GM12801 (cell line): ENCODE data around the gene SMIM9.

Experiments
- CTCF ChIP-seq: IDR thresholded peaks from one replicate; pipeline ENCODE4 v1.5.1; 2011; ENCODE audit warnings: control low read depth; ENCODE audit not compliant: insufficient read length; ENCODE audit errors: extremely low read depth

SMIM9 gene

GRCh38 chrX:154799556-154800348, 34.7 kb downstream of the SMIM9 start:
- no peak for TF ChIP-seq CTCF

DNA sequence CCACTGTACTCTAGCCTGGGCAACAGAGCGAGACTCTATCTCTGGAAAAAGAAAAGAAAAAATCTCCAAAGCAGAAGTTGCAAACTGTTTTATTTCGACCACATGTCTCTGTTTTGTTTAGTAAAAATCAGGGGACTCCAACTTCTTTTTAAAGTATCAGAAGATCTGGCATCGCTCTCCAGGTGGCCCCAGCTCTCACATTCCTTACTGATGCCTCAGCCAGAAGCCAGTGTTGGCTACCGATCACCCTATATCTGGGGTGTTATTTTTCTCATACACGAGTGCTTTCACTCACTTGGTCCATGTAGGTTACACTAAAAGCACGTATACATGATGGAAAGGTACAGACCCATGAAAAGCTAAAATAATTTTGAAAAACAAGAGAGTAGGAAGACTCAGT, 37.5 kb downstream of the SMIM9 start:
- no peak for TF ChIP-seq CTCF

GRCh38 chrX:154795016-154795415, 39.4 kb downstream of the SMIM9 start:
- no peak for TF ChIP-seq CTCF

DNA sequence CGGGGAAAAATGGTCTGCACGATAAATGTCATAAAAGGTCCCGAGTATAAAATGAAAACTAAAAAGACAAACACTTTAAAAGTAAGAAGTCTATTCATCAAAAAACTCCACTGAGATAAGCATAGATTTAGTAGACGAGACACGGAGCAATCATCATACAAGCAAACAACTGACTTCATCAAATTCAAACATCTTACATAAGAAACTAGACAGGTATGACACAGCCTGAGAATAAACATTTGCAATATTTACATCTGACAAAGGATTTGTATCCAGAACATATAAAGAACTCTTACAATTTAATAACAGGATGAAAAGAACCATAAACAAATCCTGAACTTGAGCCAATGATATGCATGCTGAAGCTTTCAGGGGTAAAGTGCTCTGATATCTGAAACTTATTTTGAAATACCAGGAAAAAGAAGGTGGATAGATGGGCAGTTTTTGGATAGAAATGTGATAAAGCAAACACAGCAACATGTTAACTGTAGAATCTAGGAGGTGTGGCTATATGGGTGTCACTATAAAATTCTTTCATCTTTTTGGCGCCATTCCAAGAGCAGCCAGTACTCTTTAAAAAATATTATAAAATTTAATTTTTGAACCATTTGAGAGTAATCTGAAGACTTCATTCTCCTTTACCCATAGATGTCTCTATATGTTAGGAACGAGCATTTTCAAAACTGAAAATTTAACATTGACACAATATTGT, 41.2 kb downstream of the SMIM9 start:
- no peak for TF ChIP-seq CTCF

DNA sequence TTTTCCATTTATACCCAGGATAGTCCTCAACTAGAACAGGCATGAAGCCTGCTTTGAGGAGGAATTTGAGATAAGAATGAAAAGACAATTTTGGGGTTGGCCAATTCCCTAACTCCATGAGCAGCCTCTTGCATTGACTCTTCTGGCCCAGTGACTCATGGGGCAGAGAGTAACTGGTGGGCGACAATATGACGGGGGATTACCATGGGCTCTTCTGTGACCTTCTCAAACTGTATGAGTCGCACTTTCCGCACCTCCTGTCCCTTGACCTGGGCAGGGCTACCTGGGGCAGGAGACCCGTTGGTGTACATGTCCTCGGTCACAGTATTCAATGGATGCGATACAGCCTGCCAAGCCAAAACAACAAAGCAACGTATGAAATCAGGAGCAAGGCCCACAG, 42.5 kb downstream of the SMIM9 start:
- no peak for TF ChIP-seq CTCF

DNA sequence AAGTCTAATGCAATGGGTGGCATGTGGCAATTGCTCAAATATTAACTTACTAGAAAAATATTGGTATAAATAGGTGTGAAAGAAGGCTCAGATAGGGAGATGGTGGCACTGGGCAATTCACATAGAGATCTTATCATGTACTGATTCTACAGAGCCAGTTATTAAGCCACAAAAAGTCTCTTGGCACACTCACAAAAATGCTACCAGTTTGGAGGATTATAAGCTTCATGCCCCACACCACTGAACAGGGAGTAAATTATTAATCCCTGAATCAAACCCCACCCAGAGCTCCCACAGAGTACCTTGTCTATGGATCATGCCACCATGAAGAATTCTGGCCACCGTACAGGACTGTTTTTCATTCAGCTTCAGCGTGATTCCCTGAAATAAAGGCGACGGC, 43.0 kb downstream of the SMIM9 start:
- no peak for TF ChIP-seq CTCF

- no peak for TF ChIP-seq CTCF
These were observed 48.7 kb downstream of the SMIM9 start for GRCh38 chrX:154785716-154786115.
